K562 (cell line): ENCODE data around the gene LRRC7. TPM values are rescaled to one million over a fixed set of nuclear protein-coding genes. Genes with fewer than 3 reads are reported as not detected.

Experiments used
- CC2D1A ChIP-seq: fragments of 450-650 bp; IDR thresholded peaks from 2 replicates; pipeline ENCODE4 v1.6.1; 2017; ENCODE audit warnings: mild to moderate bottlenecking
- FOSL1 ChIP-seq: fragments of 200-800 bp; sonication (Bioruptor generic); conservative IDR thresholded peaks from 2 replicates; pipeline ENCODE4 v1.6.1; 2016; ENCODE audit warnings: missing genetic modification characterization, missing compliant biosample characterization
- FOXM1 ChIP-seq, 2 experiments: fragments of 450-650 bp in 1 of 2; sonication (generic) in 1 of 2; formaldehyde crosslinking in 1 of 2; IDR thresholded peaks; 2 replicates each; pipeline versions ENCODE4 v1.6.1 to v1.9.0; 2017 to 2022; ENCODE audit warnings: low read depth in 2 of 2, mild to moderate bottlenecking in 2 of 2, missing genetic modification reagents in 1 of 2, moderate library complexity in 1 of 2
- HLTF ChIP-seq: fragments of 450-650 bp; IDR thresholded peaks from 2 replicates; pipeline ENCODE4 v1.6.1; 2016
- KDM1A ChIP-seq, 2 experiments: fragments of 450-650 bp; IDR thresholded peaks; 2 replicates each; pipeline ENCODE4 v1.6.1; 2016; ENCODE audit warnings: mild to moderate bottlenecking in 2 of 2
- MCM2 ChIP-seq: fragments of 450-650 bp; IDR thresholded peaks from 2 replicates; pipeline ENCODE4 v1.6.1; 2017; ENCODE audit warnings: low read depth, mild to moderate bottlenecking
- NCOA2 ChIP-seq, 2 experiments: fragments of 450-650 bp; IDR thresholded peaks; 2 replicates each; pipeline ENCODE4 v1.6.1; 2018; ENCODE audit warnings: mild to moderate bottlenecking in 2 of 2, moderate library complexity in 1 of 2; ENCODE audit not compliant: partially characterized antibody in 2 of 2
- RAD51 ChIP-seq: fragments of 450-650 bp; IDR thresholded peaks from 2 replicates; pipeline ENCODE4 v1.7.1; 2016; ENCODE audit warnings: low read depth, mild to moderate bottlenecking, borderline replicate concordance
- SIN3A ChIP-seq, 2 experiments: fragments of 150-350 bp in 1 of 2; IDR thresholded peaks; 2 replicates each; pipeline ENCODE4 v1.6.1; 2011 to 2016; ENCODE audit warnings: borderline replicate concordance in 2 of 2, low read depth in 2 of 2, low read length in 2 of 2, mild to moderate bottlenecking in 2 of 2, moderate library complexity in 2 of 2; ENCODE audit not compliant: control insufficient read depth in 1 of 2
- SMC3 ChIP-seq: conservative IDR thresholded peaks from 2 replicates; pipeline ENCODE4 v1.6.1; 2011; ENCODE audit warnings: low read depth, low read length, improper control_type of control experiment; ENCODE audit not compliant: insufficient read depth
- SNRNP70 ChIP-seq: fragments of 200-400 bp; formaldehyde crosslinking; optimal IDR thresholded peaks from 2 replicates; pipeline ENCODE3; 2017; ENCODE audit warnings: low read depth, low read length
- SPI1 ChIP-seq: IDR thresholded peaks from 2 replicates; pipeline ENCODE4 v1.6.1; 2011; ENCODE audit warnings: low read depth, low read length, control low read depth, borderline replicate concordance
- TBL1XR1 ChIP-seq, 2 experiments: IDR thresholded peaks; 2 replicates each; pipeline ENCODE4 v1.6.1; 2012; ENCODE audit warnings: improper control_type of control experiment in 2 of 2, low read length in 2 of 2, mild to moderate bottlenecking in 1 of 2
- ZNF384 ChIP-seq: IDR thresholded peaks from 2 replicates; pipeline ENCODE4 v1.6.1; 2012; ENCODE audit warnings: low read depth, low read length, improper control_type of control experiment
- polyA plus RNA-seq, 8 experiments: library from polyadenylated mRNA; depleted of rRNA in 4 of 8; stranded (reverse) in 5 of 8; unstranded in 3 of 8; fragments of >200 nt; fragmentation: Nextera tagmentation in 2 of 8; fragmentation: Illumina TruSeq in 1 of 8; extraction: Ambion mirVana in 2 of 8; extraction: Trizol in 1 of 8; gene quantifications; 2 replicates each; pipeline versions ENCODE4 v1.2.1 to v1.2.3, GENCODE V29; 2011 to 2014; ENCODE audit warnings: inconsistent platforms in 1 of 8, missing spikeins in 1 of 8
- total RNA-seq, 7 experiments: library from RNA; depleted of rRNA in 6 of 7; stranded (reverse); fragments of >200 nt in 6 of 7; fragmentation: Illumina TruSeq in 2 of 7; extraction: Trizol in 2 of 7; gene quantifications; 2 replicates each; pipeline versions ENCODE4 v1.2.1 to v1.2.3, GENCODE V29; 2011 to 2021; ENCODE audit warnings: low replicate concordance in 1 of 7
- TF ChIP-seq, protein P1 (sequence below), 2 experiments: fragments of 450-650 bp; formaldehyde crosslinking in 1 of 2; IDR thresholded peaks; 2 replicates each; pipeline versions ENCODE4 v1.4.0 to v1.6.1; 2014 to 2020; ENCODE audit warnings: mild to moderate bottlenecking in 2 of 2, borderline replicate concordance in 1 of 2, low read depth in 1 of 2
- TF ChIP-seq, protein P2 (sequence below): sonication (generic); IDR thresholded peaks from 2 replicates; pipeline ENCODE4 v1.6.1; 2016
- TF ChIP-seq, protein P3 (sequence below), 2 experiments: fragments of 450-650 bp; IDR thresholded peaks; 2 replicates each; pipeline ENCODE4 v1.6.1; 2016

LRRC7 gene
- total and polyA plus RNA-seq, 9 of the 15 experiments (the other 6 are each of a cell fraction or from before 2014, with no cell fraction given), result 0.09 to 0.94 (median 0.49) TPM

DNA sequence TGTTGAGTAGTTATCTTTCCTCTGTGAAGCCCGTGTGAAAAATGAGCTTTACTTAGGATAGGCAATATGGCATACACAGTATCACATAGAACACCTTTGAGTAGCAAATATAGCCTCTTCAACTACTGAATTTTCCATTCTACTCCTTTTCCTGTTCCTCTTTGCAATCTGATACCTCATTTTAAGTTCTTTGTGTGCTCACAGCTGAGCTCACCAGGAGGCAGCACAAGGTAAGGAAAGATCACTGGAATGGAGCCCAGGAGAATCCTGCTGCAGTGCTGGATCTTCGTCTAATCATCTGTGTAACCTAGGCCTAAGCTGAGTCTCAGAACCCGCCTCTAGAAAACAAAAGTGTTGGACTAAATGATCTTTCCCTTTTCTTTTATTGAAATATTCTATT is 466.7 kb downstream of the LRRC7 start (continued):
- TF ChIP-seq, protein P1, sequence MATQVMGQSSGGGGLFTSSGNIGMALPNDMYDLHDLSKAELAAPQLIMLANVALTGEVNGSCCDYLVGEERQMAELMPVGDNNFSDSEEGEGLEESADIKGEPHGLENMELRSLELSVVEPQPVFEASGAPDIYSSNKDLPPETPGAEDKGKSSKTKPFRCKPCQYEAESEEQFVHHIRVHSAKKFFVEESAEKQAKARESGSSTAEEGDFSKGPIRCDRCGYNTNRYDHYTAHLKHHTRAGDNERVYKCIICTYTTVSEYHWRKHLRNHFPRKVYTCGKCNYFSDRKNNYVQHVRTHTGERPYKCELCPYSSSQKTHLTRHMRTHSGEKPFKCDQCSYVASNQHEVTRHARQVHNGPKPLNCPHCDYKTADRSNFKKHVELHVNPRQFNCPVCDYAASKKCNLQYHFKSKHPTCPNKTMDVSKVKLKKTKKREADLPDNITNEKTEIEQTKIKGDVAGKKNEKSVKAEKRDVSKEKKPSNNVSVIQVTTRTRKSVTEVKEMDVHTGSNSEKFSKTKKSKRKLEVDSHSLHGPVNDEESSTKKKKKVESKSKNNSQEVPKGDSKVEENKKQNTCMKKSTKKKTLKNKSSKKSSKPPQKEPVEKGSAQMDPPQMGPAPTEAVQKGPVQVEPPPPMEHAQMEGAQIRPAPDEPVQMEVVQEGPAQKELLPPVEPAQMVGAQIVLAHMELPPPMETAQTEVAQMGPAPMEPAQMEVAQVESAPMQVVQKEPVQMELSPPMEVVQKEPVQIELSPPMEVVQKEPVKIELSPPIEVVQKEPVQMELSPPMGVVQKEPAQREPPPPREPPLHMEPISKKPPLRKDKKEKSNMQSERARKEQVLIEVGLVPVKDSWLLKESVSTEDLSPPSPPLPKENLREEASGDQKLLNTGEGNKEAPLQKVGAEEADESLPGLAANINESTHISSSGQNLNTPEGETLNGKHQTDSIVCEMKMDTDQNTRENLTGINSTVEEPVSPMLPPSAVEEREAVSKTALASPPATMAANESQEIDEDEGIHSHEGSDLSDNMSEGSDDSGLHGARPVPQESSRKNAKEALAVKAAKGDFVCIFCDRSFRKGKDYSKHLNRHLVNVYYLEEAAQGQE (IDR thresholded peaks at IDR 0.05; ENCODE audit: borderline replicate concordance), result peak; percentile 89
- TF ChIP-seq, protein P1 (CRISPR knock-in tag; IDR thresholded peaks at IDR 0.05; ENCODE audit: low read depth), result no peak
- TF ChIP-seq TBL1XR1 (IDR thresholded peaks at IDR 0.05; ENCODE audit: low read length in 2 of 2) (0 out of 4 replicates have a peak, but pooled peaks of 1 of the 2 experiments have one; percentile 10), KDM1A (IDR thresholded peaks at IDR 0.05) (no peak), CC2D1A (0 out of 2 replicates have a peak, but pooled peaks have one; percentile 29), SPI1 (peak; percentile 77; the same call in 1 of the 2 replicates), SNRNP70 (no peak), FOSL1 (tag) (0 out of 2 replicates have a peak, but pooled peaks have one; percentile 20), ZNF384 (peak; percentile 43; the same call in 1 of the 2 replicates), RAD51 (no peak), SIN3A (IDR thresholded peaks at IDR 0.05; ENCODE audit: borderline replicate concordance in 2 of 2, control insufficient read depth in 1 of 2, low read depth in 2 of 2, low read length in 2 of 2) (no peak), FOXM1 (IDR thresholded peaks at IDR 0.05; ENCODE audit: low read depth) (0 out of 2 replicates have a peak, but pooled peaks have one; percentile 11), FOXM1 (CRISPR knock-in tag; IDR thresholded peaks at IDR 0.05; ENCODE audit: low read depth) (no peak), MCM2 (no peak), NCOA2 (IDR thresholded peaks at IDR 0.05; ENCODE audit: partially characterized antibody in 2 of 2) (no peak), HLTF (no peak), SMC3 (peak; percentile 81)
- TF ChIP-seq, protein P2, sequence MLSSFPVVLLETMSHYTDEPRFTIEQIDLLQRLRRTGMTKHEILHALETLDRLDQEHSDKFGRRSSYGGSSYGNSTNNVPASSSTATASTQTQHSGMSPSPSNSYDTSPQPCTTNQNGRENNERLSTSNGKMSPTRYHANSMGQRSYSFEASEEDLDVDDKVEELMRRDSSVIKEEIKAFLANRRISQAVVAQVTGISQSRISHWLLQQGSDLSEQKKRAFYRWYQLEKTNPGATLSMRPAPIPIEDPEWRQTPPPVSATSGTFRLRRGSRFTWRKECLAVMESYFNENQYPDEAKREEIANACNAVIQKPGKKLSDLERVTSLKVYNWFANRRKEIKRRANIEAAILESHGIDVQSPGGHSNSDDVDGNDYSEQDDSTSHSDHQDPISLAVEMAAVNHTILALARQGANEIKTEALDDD, result peak; percentile 62
- TF ChIP-seq, protein P3, sequence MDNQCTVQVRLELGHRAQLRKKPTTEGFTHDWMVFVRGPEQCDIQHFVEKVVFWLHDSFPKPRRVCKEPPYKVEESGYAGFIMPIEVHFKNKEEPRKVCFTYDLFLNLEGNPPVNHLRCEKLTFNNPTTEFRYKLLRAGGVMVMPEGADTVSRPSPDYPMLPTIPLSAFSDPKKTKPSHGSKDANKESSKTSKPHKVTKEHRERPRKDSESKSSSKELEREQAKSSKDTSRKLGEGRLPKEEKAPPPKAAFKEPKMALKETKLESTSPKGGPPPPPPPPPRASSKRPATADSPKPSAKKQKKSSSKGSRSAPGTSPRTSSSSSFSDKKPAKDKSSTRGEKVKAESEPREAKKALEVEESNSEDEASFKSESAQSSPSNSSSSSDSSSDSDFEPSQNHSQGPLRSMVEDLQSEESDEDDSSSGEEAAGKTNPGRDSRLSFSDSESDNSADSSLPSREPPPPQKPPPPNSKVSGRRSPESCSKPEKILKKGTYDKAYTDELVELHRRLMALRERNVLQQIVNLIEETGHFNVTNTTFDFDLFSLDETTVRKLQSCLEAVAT (IDR thresholded peaks at IDR 0.05), result no peak
